PC-3 (cell line): ENCODE data around the gene SGMS1.

Source experiments
- EZH2 ChIP-seq: fragments of 300-600 bp; sonication (generic); IDR thresholded peaks from one replicate; pipeline ENCODE4 v1.6.1; 2017; ENCODE audit warnings: antibody characterized with exemption, mild to moderate bottlenecking, low read length; ENCODE audit not compliant: unreplicated experiment
- EZH2phosphoT487 ChIP-seq: fragments of 300-600 bp; sonication (generic); IDR thresholded peaks from 2 replicates; pipeline ENCODE4 v1.6.1; 2018; ENCODE audit warnings: mild to moderate bottlenecking, antibody characterized with exemption, low read length, borderline replicate concordance
- TF ChIP-seq, protein P1 (sequence below): fragments of 300-600 bp; sonication (generic); conservative IDR thresholded peaks from 2 replicates; pipeline ENCODE4 v1.5.1; 2017; ENCODE audit warnings: antibody characterized with exemption, low read depth, mild to moderate bottlenecking, low read length

GRCh38 chr10:50417886-50418830 is 205.6 kb downstream of the SGMS1 start:
- TF ChIP-seq, protein P1, sequence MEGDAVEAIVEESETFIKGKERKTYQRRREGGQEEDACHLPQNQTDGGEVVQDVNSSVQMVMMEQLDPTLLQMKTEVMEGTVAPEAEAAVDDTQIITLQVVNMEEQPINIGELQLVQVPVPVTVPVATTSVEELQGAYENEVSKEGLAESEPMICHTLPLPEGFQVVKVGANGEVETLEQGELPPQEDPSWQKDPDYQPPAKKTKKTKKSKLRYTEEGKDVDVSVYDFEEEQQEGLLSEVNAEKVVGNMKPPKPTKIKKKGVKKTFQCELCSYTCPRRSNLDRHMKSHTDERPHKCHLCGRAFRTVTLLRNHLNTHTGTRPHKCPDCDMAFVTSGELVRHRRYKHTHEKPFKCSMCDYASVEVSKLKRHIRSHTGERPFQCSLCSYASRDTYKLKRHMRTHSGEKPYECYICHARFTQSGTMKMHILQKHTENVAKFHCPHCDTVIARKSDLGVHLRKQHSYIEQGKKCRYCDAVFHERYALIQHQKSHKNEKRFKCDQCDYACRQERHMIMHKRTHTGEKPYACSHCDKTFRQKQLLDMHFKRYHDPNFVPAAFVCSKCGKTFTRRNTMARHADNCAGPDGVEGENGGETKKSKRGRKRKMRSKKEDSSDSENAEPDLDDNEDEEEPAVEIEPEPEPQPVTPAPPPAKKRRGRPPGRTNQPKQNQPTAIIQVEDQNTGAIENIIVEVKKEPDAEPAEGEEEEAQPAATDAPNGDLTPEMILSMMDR, result no peak
- TF ChIP-seq EZH2 (no peak), EZH2phosphoT487 (no peak)
